Hepatocyte (in vitro differentiated cells): ENCODE results near the gene CNTNAP2. TPM values are rescaled to one million over a fixed set of nuclear protein-coding genes. Genes with fewer than 3 reads are reported as not detected.

Experiments
- DNase-seq: peaks from one replicate; pipeline ENCODE4 v3.0.0-alpha.2; 2016; ENCODE audit warnings: low spot score
- H2AFZ ChIP-seq: fragments of 200-600 bp; sonication (generic); 2 replicates; pipeline ENCODE4 v1.6.0; 2016; ENCODE audit warnings: antibody characterized with exemption, mild to moderate bottlenecking
- H3K27ac ChIP-seq: fragments of 200-600 bp; sonication (generic); 2 replicates; pipeline ENCODE4 v1.5.1; 2016; ENCODE audit warnings: mild to moderate bottlenecking
- H3K27me3 ChIP-seq: fragments of 200-600 bp; sonication (generic); 2 replicates; pipeline ENCODE4 v1.6.1; 2016
- H3K36me3 ChIP-seq: fragments of 200-600 bp; sonication (generic); replicated peaks from 2 replicates; pipeline ENCODE4 v1.5.1; 2016; ENCODE audit warnings: low read depth; ENCODE audit not compliant: insufficient read depth
- H3K4me1 ChIP-seq: fragments of 200-600 bp; sonication (generic); 2 replicates; pipeline ENCODE4 v1.5.1; 2016; ENCODE audit warnings: mild to moderate bottlenecking, moderate library complexity; ENCODE audit not compliant: insufficient read depth
- H3K4me2 ChIP-seq: fragments of 200-600 bp; sonication (generic); 2 replicates; pipeline ENCODE4 v1.6.0; 2016
- H3K4me3 ChIP-seq: fragments of 200-600 bp; sonication (generic); 2 replicates; pipeline ENCODE4 v1.5.1; 2016; ENCODE audit warnings: mild to moderate bottlenecking
- H3K79me2 ChIP-seq: fragments of 200-600 bp; sonication (generic); 2 replicates; pipeline ENCODE4 v1.6.0; 2017; ENCODE audit warnings: mild to moderate bottlenecking
- H3K9me2 ChIP-seq: fragments of 200-600 bp; sonication (generic); replicated peaks from 2 replicates; pipeline ENCODE4 v1.6.0; 2017; ENCODE audit warnings: mild to moderate bottlenecking; ENCODE audit not compliant: insufficient read depth
- H3K9me3 ChIP-seq: fragments of 200-600 bp; sonication (generic); 2 replicates; pipeline ENCODE4 v1.5.1; 2016; ENCODE audit warnings: low read depth, mild to moderate bottlenecking
- H4K20me1 ChIP-seq: fragments of 200-600 bp; sonication (generic); 2 replicates; pipeline ENCODE4 v1.6.0; 2016; ENCODE audit warnings: mild to moderate bottlenecking; ENCODE audit not compliant: insufficient read depth, poor library complexity, severe bottlenecking
- EZH2 ChIP-seq: fragments of 200-600 bp; sonication (generic); IDR thresholded peaks from 2 replicates; pipeline ENCODE4 v1.6.1; 2016; ENCODE audit warnings: antibody characterized with exemption, mild to moderate bottlenecking, borderline replicate concordance
- EZH2phosphoT487 ChIP-seq: fragments of 200-600 bp; sonication (generic); IDR thresholded peaks from one replicate; pipeline ENCODE4 v1.6.1; 2018; ENCODE audit warnings: antibody characterized with exemption, mild to moderate bottlenecking, low read depth, moderate library complexity; ENCODE audit not compliant: unreplicated experiment, severe bottlenecking
- WGBS: methylation state at CpG from one replicate; pipeline ENCODE4 v1.1.6; 2016; ENCODE audit warnings: low lambda C conversion rate; ENCODE audit errors: missing lambda C conversion rate; 5-methylcytosine and 5-hydroxymethylcytosine counted together
- polyA plus RNA-seq: library from polyadenylated mRNA; unstranded; fragments of >200 nt; fragmentation: Nextera tagmentation; extraction: Ambion mirVana; gene quantifications from 2 replicates; pipeline ENCODE4 v1.2.1, GENCODE V29; 2016
- total RNA-seq: library from RNA; depleted of rRNA; stranded (reverse); fragments of >200 nt; gene quantifications from 2 replicates; pipeline ENCODE4 v1.2.3, GENCODE V29; 2014
- TF ChIP-seq, protein P1 (sequence below): fragments of 200-600 bp; sonication (generic); IDR thresholded peaks from 2 replicates; pipeline ENCODE4 v1.5.1; 2016; ENCODE audit warnings: antibody characterized with exemption, mild to moderate bottlenecking; ENCODE audit not compliant: poor library complexity

The CNTNAP2 gene
- total and polyA plus RNA-seq, 2 experiments from 2014 or later, result 7.5 to 14.7 TPM

- H4K20me1 ChIP-seq, result no peaks in the 10 kb centered on the region
- H3K79me2 ChIP-seq, result no peaks in the 10 kb centered on the region
- 87% methylated on average over 3 of the region's 3 CpGs for WGBS
- no peak for DNase-seq
- H3K9me2 ChIP-seq, result no peaks in the 10 kb centered on the region
- TF ChIP-seq EZH2phosphoT487 (no peak), EZH2 (no peak)
- TF ChIP-seq, protein P1, sequence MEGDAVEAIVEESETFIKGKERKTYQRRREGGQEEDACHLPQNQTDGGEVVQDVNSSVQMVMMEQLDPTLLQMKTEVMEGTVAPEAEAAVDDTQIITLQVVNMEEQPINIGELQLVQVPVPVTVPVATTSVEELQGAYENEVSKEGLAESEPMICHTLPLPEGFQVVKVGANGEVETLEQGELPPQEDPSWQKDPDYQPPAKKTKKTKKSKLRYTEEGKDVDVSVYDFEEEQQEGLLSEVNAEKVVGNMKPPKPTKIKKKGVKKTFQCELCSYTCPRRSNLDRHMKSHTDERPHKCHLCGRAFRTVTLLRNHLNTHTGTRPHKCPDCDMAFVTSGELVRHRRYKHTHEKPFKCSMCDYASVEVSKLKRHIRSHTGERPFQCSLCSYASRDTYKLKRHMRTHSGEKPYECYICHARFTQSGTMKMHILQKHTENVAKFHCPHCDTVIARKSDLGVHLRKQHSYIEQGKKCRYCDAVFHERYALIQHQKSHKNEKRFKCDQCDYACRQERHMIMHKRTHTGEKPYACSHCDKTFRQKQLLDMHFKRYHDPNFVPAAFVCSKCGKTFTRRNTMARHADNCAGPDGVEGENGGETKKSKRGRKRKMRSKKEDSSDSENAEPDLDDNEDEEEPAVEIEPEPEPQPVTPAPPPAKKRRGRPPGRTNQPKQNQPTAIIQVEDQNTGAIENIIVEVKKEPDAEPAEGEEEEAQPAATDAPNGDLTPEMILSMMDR, result no peak
- no peaks in the 10 kb centered on the region for H3K27me3 ChIP-seq
- H3K4me3 ChIP-seq, result no peak overlapping the region
- H3K27ac ChIP-seq, result no peak overlapping the region
- no peaks in the 10 kb centered on the region for H3K36me3 ChIP-seq
- no peak overlapping the region for H2AFZ ChIP-seq
- H3K9me3 ChIP-seq, result no peaks in the 10 kb centered on the region
- H3K4me2 ChIP-seq, result no peak overlapping the region
- no peaks in the 10 kb centered on the region for H3K4me1 ChIP-seq
These were observed 1450.4 kb downstream of the CNTNAP2 start for GRCh38 chr7:147567043-147567442.

DNA sequence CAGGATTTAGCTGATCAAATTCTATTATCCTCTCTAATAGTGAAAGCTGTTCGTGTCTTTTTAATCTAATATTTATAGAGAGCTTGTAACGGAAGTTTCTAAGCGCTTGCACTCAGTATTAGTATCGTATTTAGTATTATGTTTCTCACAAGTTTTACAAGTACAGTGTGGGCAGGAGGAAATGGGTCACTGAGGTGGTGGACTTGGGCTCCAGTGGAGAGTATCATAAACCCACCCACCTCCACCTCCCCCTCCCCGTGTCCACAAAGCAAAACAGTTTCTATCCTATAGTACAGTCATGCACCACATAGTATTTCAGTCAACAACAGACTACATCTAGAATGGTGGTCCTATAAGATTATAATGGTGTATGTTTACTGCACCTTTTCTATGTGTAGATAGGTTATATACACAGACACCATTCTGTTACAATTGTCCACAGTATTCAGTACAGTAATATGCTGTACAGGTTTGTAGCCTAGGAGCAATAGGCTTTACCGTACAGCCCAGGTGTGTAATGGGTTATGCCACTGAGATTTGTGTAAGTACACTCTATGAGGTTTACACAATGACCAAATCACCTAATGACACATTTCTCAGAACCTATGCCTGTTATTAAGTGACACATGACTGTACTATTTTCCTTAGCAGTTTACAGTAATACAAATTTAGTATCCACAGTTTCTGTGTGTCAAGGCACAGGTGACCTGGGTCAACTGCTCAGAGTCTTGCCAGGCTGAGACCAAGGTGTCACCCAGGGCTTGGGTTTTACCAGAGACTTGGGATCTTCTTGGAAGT lies 1452.7 kb downstream of the CNTNAP2 start:
- Histone ChIP-seq H4K20me1 (no peaks in the 10 kb centered on the region), H3K4me2 (peak overlapping the region; percentile 59), H3K9me2 (no peaks in the 10 kb centered on the region), H3K79me2 (no peaks in the 10 kb centered on the region), H3K4me1 (no peaks in the 10 kb centered on the region), H3K4me3 (no peak overlapping the region), H2AFZ (peak overlapping the region; percentile 2), H3K36me3 (no peaks in the 10 kb centered on the region), H3K27me3 (no peaks in the 10 kb centered on the region), H3K27ac (no peak overlapping the region), H3K9me3 (no peaks in the 10 kb centered on the region)
- no peak for DNase-seq
- 53% methylated on average over 6 of the region's 6 CpGs for WGBS
- no peak for TF ChIP-seq EZH2phosphoT487
- TF ChIP-seq, protein P1, result no peak
- TF ChIP-seq EZH2, result no peak

- H3K4me1 ChIP-seq, result no peaks in the 10 kb centered on the region
- no peak overlapping the region for H3K4me3 ChIP-seq
- WGBS, result 68% methylated on average over 1 of the region's 1 CpG
- no peak for DNase-seq
- no peaks in the 10 kb centered on the region for H3K9me2 ChIP-seq
- no peak overlapping the region for H3K27ac ChIP-seq
- H4K20me1 ChIP-seq, result no peaks in the 10 kb centered on the region
- no peaks in the 10 kb centered on the region for H3K36me3 ChIP-seq
- H3K79me2 ChIP-seq, result no peaks in the 10 kb centered on the region
- no peak overlapping the region for H2AFZ ChIP-seq
- H3K27me3 ChIP-seq, result no peaks in the 10 kb centered on the region
- TF ChIP-seq, protein P1, result no peak
- no peak for TF ChIP-seq EZH2
- no peak for TF ChIP-seq EZH2phosphoT487
- no peaks in the 10 kb centered on the region for H3K9me3 ChIP-seq
- no peak overlapping the region for H3K4me2 ChIP-seq
These were observed 1453.8 kb downstream of the CNTNAP2 start for GRCh38 chr7:147570390-147570789.
